Retina (tissue), 1 donor: ENCODE data around the gene FHIP1A.
"Not testable (repeated sequence)": the region's sequence is repeated elsewhere in the genome, so short reads cannot be mapped to it uniquely, and the experiment has no call there.

ENCODE experiments used
- DNase-seq: peaks from one replicate; pipeline ENCODE4 v3.0.0-alpha.2; 2016

Gene FHIP1A

GRCh38 chr4:151408630-151409469 lies at the start of gene FHIP1A:
TSS of gene FHIP1A (plus strand) at chr4:151409176. CDS start at chr4:151566260, 157,084 bp downstream.
- peak; percentile 82 for DNase-seq

DNA sequence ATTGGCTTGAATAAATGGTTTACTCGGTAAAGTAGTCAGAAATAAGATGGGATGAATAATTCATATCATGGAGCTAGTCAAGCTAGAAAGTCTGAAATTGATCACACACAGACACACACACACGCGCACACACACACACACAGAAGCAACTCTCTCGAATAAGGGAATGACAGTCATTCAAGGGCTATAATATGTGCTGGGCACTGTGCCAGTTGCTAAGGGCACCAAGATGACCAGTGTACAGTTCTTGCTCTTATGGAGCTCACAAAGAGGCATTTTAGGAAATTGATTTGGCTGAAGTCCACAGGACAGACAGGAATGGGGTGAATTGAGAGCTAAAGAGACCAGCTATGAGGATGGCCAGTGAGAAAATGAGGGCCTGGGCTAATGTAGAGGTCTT lies 49.4 kb upstream of the FHIP1A start:
- peak; percentile 8 for DNase-seq

GRCh38 chr4:151361126-151361525 lies 47.9 kb upstream of the FHIP1A start:
- DNase-seq: no peak

DNA sequence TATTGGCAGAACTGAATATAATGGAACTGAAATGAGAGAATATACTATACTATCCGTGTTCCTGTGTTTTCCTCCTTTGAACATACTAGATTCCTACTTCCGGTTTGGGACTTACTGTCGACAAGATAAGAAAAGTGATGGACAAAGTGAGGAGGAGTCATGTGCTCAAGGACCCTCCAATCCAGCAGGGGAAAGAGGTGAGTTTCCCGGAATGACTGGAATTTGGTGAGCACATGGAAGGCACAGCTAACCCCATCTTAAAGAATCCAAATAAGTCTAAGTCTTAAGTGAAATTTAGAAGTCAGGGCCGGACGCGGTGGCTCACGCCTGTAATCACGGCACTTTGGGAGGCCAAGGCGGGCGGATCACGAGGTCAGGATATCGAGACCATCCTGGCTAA lies 47.0 kb upstream of the FHIP1A start:
- DNase-seq: no peak

DNA sequence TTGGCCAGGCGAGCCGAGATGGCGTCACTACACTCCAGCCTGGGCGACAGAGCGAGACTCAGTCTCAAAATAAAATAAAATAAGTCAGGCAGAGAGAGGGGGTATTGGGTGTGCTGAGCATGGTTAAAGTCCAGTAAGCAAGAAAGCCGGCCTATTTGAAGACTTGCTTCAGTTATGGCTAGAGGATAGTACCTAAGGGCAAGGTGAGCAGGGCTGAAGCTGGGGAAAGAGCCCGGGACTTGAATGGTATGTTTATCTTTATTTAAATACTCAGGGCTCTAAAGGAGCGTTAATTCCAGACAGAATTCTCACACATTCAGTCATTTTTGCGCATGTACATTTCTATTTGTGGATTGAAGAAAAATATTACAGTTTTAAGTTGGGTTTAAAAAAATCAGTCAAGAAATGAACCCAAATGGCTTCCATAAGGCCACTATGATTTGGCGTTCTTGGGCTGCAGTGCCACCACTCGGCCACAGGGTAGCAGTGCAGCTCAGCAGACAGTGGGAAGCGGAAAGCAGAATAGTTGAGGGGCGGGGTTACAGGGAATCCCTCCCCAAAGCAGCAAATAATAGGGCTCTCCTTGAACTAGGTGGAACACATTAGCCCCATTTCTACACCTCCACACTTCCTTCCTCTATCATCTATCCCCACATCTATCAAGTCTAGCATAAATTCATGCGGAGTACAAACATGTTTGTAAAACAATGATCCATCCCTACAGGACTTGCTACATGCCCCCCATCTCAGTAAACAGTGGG lies 46.4 kb upstream of the FHIP1A start:
- peak; percentile 78 for DNase-seq

DNA sequence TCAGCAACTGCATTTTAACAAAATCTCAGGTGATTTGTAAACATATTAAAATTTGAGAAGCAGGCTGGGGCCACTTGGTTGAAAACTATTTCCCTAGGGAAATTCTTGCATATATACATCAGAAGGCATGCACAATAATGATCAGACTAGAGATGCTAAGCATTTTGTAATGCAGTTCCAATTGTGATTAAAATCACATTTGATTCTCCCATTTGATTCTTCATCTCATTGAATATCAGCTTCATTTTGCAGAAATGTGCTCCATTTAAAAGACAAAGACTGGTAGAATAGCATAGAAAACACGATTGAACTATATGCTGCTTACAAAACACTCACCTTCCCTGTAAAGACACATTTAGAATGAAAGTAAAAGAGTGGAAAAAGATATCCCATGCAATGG lies 32.4 kb upstream of the FHIP1A start:
- DNase-seq: no peak

DNA sequence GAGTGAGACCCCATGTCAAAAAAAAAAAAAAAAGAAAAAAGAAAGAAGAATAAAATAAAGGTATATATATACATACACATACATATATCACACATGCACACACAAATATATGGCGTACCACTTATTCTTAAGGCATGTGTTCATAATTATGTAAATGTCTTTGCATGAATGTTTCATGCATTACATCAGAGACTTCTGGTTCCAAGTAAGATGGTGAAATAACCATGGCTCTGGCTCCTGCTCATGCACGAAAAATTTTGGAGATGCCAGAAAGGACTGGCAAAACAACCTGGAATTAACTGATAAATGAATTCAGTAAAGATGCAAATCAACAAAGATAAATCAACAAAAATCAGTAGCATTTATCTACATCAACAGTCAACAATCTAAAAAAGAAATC lies 19.7 kb upstream of the FHIP1A start:
- no peak for DNase-seq

- not testable (repeated sequence) for DNase-seq
Observed at GRCh38 chr4:151389799-151390198, 19.2 kb upstream of the FHIP1A start.

DNA sequence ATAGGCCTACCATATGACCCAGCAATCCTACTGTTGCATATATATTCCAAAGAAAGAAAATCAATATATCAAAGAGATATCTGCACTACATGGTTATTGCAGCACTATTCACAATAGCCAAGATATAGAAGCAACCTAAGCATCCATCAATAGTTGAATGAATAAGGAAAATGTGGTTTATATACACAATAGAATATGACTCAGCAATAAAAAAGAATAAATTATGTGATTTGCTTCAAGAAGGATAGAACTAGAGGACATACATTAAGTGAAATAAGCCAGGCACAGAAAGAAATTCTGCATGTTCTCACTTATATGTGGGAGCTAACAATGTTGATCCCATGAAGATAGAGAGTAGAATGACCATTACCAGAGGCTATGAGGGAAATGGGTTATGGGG lies 13.1 kb upstream of the FHIP1A start:
- no peak for DNase-seq

GRCh38 chr4:151400343-151400742 lies 8.6 kb upstream of the FHIP1A start:
- no peak for DNase-seq

DNA sequence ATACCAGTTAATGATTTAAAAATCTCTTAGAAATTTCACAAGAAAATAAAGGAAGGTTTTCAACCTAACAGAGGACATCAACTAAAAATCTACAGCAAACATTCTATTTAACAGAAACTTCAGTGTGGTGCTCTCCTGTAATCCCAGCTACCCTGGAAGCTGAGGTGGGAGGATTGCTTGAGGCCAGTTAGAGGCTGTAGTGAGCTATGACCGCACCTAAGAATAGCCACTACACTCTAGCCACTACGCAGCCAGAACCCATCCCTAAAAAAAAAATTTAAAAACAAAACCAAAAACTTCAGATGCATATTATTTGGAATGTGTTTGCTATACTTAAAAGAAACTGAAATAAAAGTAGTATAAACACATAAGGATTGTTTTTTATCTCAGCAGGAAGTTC lies 7.2 kb upstream of the FHIP1A start:
- DNase-seq: no peak

- no peak for DNase-seq
Observed at GRCh38 chr4:151402145-151402865, 6.7 kb upstream of the FHIP1A start.

GRCh38 chr4:151403656-151404055 lies 5.3 kb upstream of the FHIP1A start:
- DNase-seq: no peak

DNA sequence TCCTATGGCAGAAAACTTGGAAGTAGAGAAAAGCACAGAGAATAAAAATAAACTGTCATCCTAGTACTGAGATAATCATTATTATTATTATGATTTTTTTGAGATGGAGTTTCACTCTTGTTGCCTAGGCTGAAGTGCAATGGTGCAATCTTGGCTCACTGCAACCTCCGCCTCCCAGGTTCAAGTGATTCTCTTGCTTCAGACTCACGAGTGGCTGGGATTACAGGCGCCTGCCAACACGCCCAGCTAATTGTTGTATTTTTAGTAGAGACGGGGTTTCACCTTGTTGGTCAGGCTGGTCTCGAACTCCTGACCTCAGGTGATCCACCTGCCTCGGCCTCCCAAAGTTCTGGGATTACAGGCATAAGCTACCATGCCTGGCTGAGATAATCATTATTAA lies 4.2 kb upstream of the FHIP1A start:
- not testable (repeated sequence) for DNase-seq

GRCh38 chr4:151407018-151407417 lies 2.0 kb upstream of the FHIP1A start:
- DNase-seq: no peak

DNA sequence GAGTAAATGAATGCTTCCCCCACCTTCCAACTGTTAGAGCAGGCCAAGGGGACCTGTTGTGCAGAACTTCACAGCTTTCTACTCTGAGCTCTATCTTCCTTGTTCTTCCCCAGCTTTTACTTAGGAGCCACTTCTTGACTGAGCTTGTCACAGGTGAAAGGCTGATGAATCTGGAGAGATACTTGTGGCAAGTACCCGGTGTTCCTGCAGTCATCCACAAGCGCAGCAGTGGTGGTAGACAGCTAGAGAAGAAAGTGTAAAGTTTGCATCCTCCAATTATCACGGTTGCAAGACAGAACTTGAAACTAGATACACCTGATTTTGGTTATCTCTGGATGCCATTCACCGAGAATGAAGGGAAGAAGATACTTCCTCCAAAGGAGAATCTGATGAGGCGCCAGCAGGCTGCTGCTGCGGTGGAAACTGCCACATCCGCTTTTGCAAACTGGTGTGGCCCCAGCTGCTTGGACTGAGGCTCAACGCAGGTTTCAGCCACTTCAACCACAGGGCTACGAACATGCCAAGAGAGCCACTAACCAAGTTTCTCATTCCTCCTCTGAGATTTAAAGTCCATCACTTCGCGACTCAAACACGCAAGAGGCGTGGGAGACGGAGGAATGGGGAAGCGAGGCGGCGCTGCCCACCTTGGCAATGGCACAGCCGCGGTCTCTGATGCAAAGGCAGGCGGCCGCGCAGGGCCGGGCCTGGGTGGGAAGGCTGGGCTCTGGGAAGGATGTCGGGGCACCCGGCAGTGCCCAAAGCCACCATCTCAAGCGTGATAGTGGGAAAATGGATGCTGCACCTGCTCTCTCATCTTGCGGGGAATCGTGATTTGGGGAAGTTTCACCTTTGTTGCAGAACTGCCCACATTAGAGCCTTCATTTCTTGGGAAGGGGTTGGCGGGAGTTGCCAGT lies 1.3 kb upstream of the FHIP1A start:
- DNase-seq: peak; percentile 53

DNA sequence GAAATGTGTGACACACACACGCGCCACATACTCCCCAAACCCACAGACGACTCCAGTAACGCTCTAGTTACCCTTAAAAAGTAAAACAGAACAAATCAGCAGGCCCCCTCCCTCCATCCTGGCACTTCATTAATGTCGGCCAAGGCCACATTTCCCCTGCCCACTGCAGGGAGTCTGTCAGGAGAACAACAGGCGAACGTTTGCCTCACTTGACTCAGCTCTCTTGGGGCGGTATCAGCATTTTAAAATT lies 671 bp upstream of the FHIP1A start:
- no peak for DNase-seq

DNA sequence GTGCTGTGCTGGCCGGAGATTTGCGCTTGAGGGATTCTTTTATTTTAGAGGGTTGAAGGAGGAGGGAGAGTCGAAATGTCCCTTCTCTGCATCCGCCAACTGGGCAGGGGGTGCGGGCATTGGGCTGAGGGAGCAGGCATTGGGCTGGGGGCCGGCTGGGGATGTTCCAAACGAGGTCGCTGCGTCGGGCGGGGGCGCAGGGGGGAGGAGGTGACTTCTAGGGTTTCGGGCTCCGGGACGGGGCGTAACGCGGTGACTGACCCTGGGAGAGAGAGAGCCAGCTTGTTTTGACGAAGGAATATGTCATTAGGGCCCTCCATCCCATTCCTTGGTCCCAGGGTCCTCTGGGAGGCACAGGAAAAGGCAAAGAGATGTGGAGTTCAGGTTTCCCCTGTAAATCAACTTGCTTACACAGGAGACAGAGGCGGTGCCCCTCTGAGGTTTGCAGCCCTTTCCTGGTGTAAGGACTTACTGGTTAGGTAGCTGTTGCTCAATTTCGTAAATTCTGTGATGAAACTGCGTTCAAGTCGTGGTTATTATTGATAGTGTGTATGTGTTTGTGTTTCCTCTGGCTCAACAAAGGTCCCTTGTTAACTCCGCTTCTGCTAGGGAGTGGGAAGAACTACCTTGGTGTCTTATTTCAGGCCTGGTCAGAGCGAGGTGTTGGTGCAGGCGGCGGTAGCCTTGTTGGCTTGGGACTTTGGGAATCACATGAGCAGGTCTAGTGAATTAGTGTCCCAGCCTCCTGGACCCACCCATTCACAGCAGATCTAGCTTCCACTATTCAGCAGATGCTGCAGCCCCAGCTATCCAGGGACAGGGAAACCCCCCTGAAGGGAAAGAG lies 716 bp downstream of the FHIP1A start:
- peak; percentile 54 for DNase-seq

DNA sequence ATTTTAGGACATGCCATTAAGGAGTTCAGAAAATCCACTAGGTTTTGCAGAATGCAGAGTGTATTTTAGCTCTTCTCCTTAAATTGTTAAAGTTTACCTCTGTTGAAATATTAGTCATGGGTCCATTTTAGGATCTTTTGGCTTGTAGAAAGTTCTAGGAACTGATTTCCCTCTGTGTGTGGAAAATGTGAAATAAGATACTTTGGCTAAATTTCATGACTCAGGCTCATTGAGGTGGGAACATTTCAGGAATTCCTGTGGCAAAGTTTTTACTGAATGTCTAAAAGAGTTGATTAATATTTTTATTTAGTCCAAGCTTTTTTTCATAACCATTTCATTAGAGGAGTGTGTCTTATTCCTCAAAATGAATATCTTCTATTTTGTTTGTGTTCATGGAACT lies 7.0 kb downstream of the FHIP1A start:
- no peak for DNase-seq

- DNase-seq: no peak
Observed at GRCh38 chr4:151417164-151417571, 8.2 kb downstream of the FHIP1A start.

- DNase-seq: no peak
Observed at GRCh38 chr4:151417766-151418376, 8.9 kb downstream of the FHIP1A start.
